GM12878 (cell line): ENCODE data around the gene TMEM94. TPM values are rescaled to one million over a fixed set of nuclear protein-coding genes. Genes with fewer than 3 reads are reported as not detected.

ENCODE experiments used
- ATAC-seq: fragments of 200-7000 bp; cut with Tn5 transposase; 3 replicates; pipeline ENCODE4 v1.9.1; 2020; ENCODE audit warnings: mild to moderate bottlenecking, moderate library complexity
- BruUV-seq: library from RNA; stranded (reverse); fragments of 400-500 nt; replicated peaks from 2 replicates; lab custom pipeline; 2021; lab: Mats Ljungman, UMichigan
- CTCF ChIA-PET: fragments of 300-600 bp; sonication (Branson Sonifier 250); formaldehyde crosslinking; extraction: SDS; loops from one replicate; lab custom pipeline; 2021; ENCODE audit warnings: inconsistent platforms; lab: Yijun Ruan, JAX
- POLR2A ChIA-PET: fragments of 350-600 bp; formaldehyde crosslinking; extraction: SDS; loops from one replicate; lab custom pipeline; 2021; ENCODE audit warnings: inconsistent platforms; lab: Charles Lee
- RAD21 ChIA-PET: fragments of 300-600 bp; sonication (Branson Sonifier 250); formaldehyde crosslinking; loops from one replicate; lab custom pipeline; 2023; ENCODE audit warnings: antibody characterized with exemption; ENCODE audit not compliant: unreplicated experiment; lab: Charles Lee
- SMC1A ChIA-PET: fragments of 300-600 bp; sonication (Branson Sonifier 250); formaldehyde crosslinking; loops from one replicate; lab custom pipeline; 2023; ENCODE audit not compliant: unreplicated experiment, uncharacterized antibody; lab: Charles Lee
- DNase-seq: peaks from one replicate; pipeline ENCODE4 v3.0.0-alpha.2; 2011; ENCODE audit warnings: low read depth, low spot score
- FAIRE-seq: peaks from 3 replicates; lab custom pipeline; 2011; peaks lifted over from hg19 to GRCh38; lab: Jason Lieb, UNC
- H2AFZ ChIP-seq: 2 replicates; pipeline ENCODE4 v1.6.0; 2011; ENCODE audit warnings: low read depth, low read length, control low read depth; ENCODE audit not compliant: control insufficient read depth
- H3K27ac ChIP-seq: 2 replicates; pipeline ENCODE4 v1.5.1; 2011; ENCODE audit warnings: control low read depth; ENCODE audit not compliant: control insufficient read depth, insufficient read depth
- H3K27me3 ChIP-seq, 2 experiments: replicated peaks in 1 of 2; 2 replicates each; pipeline versions ENCODE4 v1.6.0 to v1.6.1; 2011; ENCODE audit warnings: low read length in 1 of 2; ENCODE audit not compliant: control insufficient read depth in 2 of 2, insufficient read depth in 2 of 2
- H3K36me3 ChIP-seq, 2 experiments: 2 replicates each; pipeline ENCODE4 v1.5.1; 2011; ENCODE audit warnings: low read length in 1 of 2; ENCODE audit not compliant: control insufficient read depth in 2 of 2, insufficient read depth in 2 of 2
- H3K4me1 ChIP-seq: 2 replicates; pipeline ENCODE4 v1.6.1; 2011; ENCODE audit warnings: mild to moderate bottlenecking, low read length, moderate library complexity, mixed read lengths; ENCODE audit not compliant: control insufficient read depth, insufficient read depth
- H3K4me2 ChIP-seq: 2 replicates; pipeline ENCODE4 v1.6.0; 2011; ENCODE audit warnings: control low read depth; ENCODE audit not compliant: control insufficient read depth, insufficient read depth
- H3K4me3 ChIP-seq: fragments of 200-600 bp; sonication (generic); 2 replicates; pipeline ENCODE4 v1.5.1; 2016
- H3K79me2 ChIP-seq: 2 replicates; pipeline ENCODE4 v1.6.0; 2011; ENCODE audit warnings: low read length; ENCODE audit not compliant: control insufficient read depth, insufficient read depth
- H3K9ac ChIP-seq: 2 replicates; pipeline ENCODE4 v1.8.0; 2011; ENCODE audit warnings: low read length, control low read depth, mixed read lengths; ENCODE audit not compliant: control insufficient read depth, insufficient read depth
- H3K9me3 ChIP-seq: replicated peaks from 3 replicates; pipeline ENCODE4 v1.5.1; 2011; ENCODE audit warnings: mild to moderate bottlenecking, low read length; ENCODE audit not compliant: control insufficient read depth, insufficient read depth
- H4K20me1 ChIP-seq: 2 replicates; pipeline ENCODE4 v1.6.0; 2011; ENCODE audit not compliant: control insufficient read depth, insufficient read depth
- BMI1 ChIP-seq: fragments of 450-650 bp; IDR thresholded peaks from 2 replicates; pipeline ENCODE4 v1.6.1; 2016; ENCODE audit warnings: mild to moderate bottlenecking, moderate library complexity, borderline replicate concordance
- GATAD2B ChIP-seq: fragments of 450-650 bp; conservative IDR thresholded peaks from 2 replicates; pipeline ENCODE4 v1.6.1; 2017; ENCODE audit warnings: low read depth, mild to moderate bottlenecking, moderate library complexity
- RELA ChIP-seq: fragments of 450-650 bp; IDR thresholded peaks from 2 replicates; pipeline ENCODE4 v1.8.0; 2014; ENCODE audit warnings: borderline replicate concordance; ENCODE audit not compliant: partially characterized antibody
- TARDBP ChIP-seq: IDR thresholded peaks from 2 replicates; pipeline ENCODE4 v1.6.1; 2016; ENCODE audit warnings: borderline replicate concordance
- WGBS: methylation state at CpG from one replicate; pipeline ENCODE4 v1.1.6; 2016; ENCODE audit warnings: low lambda C conversion rate; ENCODE audit not compliant: insufficient replicate concordance, insufficient coverage; ENCODE audit errors: missing lambda C conversion rate; 5-methylcytosine and 5-hydroxymethylcytosine counted together
- in situ Hi-C: fragments of 300-500 bp; cut with MboI; formaldehyde crosslinking; loops from 9 replicates; pipeline ENCODE4 v1.14.3; 2018; ENCODE audit warnings: mixed read lengths
- intact Hi-C: fragments of 100-400 bp; cut with micrococcal nuclease; formaldehyde crosslinking; loops from one replicate; pipeline ENCODE4 v1.14.2; 2022; ENCODE audit not compliant: unreplicated experiment
- polyA plus RNA-seq, 11 experiments: library from polyadenylated mRNA; depleted of rRNA in 4 of 11; unstranded in 6 of 11; stranded (reverse) in 5 of 11; fragments of >200 nt; fragmentation: Nextera tagmentation in 4 of 11; fragmentation: Illumina TruSeq in 1 of 11; extraction: Ambion mirVana in 4 of 11; extraction: Trizol in 1 of 11; gene quantifications; 1 replicate in 1 of 11; 2 replicates in 10 of 11; pipeline versions ENCODE4 v1.2.1 to v1.2.3, GENCODE V29; 2011 to 2016; ENCODE audit warnings: inconsistent platforms in 2 of 11, missing spikeins in 2 of 11, low read depth in 1 of 11
- total RNA-seq, 4 experiments: library from RNA; depleted of rRNA in 3 of 4; stranded (reverse); fragments of >200 nt in 3 of 4; fragmentation: Illumina TruSeq in 1 of 4; extraction: Trizol in 1 of 4; gene quantifications; 2 replicates each; pipeline versions ENCODE4 v1.2.1 to v1.2.3, GENCODE V29; 2013 to 2021
- TF ChIP-seq, protein P1 (sequence below): fragments of 450-650 bp; IDR thresholded peaks from 2 replicates; pipeline ENCODE4 v1.6.1; 2018; ENCODE audit warnings: mild to moderate bottlenecking, low read depth, moderate library complexity; ENCODE audit not compliant: partially characterized antibody
- TF ChIP-seq, protein P2 (sequence below): IDR thresholded peaks from 2 replicates; pipeline ENCODE4 v1.6.1; 2012; ENCODE audit warnings: mild to moderate bottlenecking, low read depth, low read length
- TF ChIP-seq, protein P3 (sequence below): IDR thresholded peaks from 2 replicates; pipeline ENCODE4 v1.6.1; 2012; ENCODE audit warnings: improper control_type of control experiment, low read depth, low read length; ENCODE audit not compliant: insufficient replicate concordance

TMEM94 gene
- total and polyA plus RNA-seq, 10 of the 15 experiments (the other 5 are each of a cell fraction or from before 2014, with no cell fraction given), result 0.31 to 70.7 (median 24.4) TPM

DNA sequence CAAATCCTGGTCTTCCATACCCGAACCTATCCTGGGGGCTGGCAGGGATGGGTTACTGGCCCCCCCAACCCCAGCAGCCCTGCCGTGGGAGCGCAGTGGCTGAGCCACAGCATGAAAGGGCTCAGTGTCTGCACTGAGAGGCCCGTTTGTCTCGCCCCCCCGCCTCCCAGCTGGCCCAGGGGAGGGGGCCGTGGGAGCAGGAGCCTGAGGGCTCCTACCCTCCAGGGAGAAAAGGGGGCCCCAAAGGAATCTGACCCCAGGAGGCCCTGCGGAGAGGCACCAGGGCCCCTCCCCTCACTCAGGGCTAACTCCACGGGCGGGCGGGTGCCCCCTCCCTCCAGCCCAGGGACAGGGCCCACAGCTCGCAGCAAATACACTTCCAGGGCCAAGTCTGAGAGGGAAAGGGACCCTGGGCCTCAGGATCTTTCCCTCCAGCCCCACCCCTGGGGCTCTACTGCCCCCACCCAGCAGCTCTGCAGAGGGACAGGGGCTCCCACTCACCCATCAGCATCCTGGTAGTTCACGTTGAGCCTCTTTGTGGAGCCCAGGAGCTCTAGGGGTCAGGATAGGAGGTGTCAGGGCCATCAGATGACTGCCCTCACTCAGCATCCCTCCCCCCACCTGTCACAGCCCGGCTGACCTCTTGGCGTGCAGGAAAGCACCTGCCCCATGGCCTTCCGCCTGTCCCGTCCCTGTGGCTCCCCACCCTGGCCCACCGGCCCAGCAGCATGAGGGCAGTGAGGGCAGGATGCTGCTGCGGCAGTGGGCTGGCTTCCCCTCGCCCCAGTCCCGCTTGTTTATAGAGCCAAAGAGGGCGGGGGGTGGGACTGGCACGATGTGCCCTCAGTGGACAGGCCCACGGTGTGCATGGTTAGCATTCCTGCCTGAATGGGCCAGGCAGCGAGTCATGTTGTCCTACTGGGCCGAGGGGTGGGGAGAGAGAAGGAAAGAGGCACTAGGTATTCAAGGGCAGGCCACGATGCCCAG lies 51.6 kb downstream of the TMEM94 start (continued):
- TF ChIP-seq, protein P1, sequence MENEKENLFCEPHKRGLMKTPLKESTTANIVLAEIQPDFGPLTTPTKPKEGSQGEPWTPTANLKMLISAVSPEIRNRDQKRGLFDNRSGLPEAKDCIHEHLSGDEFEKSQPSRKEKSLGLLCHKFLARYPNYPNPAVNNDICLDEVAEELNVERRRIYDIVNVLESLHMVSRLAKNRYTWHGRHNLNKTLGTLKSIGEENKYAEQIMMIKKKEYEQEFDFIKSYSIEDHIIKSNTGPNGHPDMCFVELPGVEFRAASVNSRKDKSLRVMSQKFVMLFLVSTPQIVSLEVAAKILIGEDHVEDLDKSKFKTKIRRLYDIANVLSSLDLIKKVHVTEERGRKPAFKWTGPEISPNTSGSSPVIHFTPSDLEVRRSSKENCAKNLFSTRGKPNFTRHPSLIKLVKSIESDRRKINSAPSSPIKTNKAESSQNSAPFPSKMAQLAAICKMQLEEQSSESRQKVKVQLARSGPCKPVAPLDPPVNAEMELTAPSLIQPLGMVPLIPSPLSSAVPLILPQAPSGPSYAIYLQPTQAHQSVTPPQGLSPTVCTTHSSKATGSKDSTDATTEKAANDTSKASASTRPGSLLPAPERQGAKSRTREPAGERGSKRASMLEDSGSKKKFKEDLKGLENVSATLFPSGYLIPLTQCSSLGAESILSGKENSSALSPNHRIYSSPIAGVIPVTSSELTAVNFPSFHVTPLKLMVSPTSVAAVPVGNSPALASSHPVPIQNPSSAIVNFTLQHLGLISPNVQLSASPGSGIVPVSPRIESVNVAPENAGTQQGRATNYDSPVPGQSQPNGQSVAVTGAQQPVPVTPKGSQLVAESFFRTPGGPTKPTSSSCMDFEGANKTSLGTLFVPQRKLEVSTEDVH, result no peak
- no peak for TF ChIP-seq TARDBP

GRCh38 chr17:75508931-75509361 lies 52.5 kb downstream of the TMEM94 start:
- ChIA-PET POLR2A (no interaction called here), CTCF (interaction anchor here (0.7 kb wide), 1 partner anchor 54 kb away, joined by 3 read pairs; no protein-coding TSS in a partner anchor), RAD21 (no interaction called here), SMC1A (interaction anchor here (0.8 kb wide), 1 partner anchor 90 kb away, joined by 4 read pairs; no protein-coding TSS in a partner anchor)
- no peaks in the 10 kb centered on the region for H4K20me1 ChIP-seq
- H3K9me3 ChIP-seq, result no peaks in the 10 kb centered on the region
- H3K4me3 ChIP-seq, result no peak overlapping the region
- FAIRE-seq (no peak), DNase-seq (no peak), ATAC-seq (no peak)
- no peaks in the 10 kb centered on the region for H3K79me2 ChIP-seq
- no peak overlapping the region for H3K4me2 ChIP-seq
- no peaks in the 10 kb centered on the region; a peak in 1 of 4 replicates for H3K36me3 ChIP-seq
- in situ Hi-C loops (no loop called here), intact Hi-C loops (no loop called here)
- WGBS, result 51% methylated on average over 5 of the region's 5 CpGs
- TF ChIP-seq RELA (no peak), TARDBP (no peak), BMI1 (no peak), GATAD2B (no peak)
- TF ChIP-seq, protein P2, sequence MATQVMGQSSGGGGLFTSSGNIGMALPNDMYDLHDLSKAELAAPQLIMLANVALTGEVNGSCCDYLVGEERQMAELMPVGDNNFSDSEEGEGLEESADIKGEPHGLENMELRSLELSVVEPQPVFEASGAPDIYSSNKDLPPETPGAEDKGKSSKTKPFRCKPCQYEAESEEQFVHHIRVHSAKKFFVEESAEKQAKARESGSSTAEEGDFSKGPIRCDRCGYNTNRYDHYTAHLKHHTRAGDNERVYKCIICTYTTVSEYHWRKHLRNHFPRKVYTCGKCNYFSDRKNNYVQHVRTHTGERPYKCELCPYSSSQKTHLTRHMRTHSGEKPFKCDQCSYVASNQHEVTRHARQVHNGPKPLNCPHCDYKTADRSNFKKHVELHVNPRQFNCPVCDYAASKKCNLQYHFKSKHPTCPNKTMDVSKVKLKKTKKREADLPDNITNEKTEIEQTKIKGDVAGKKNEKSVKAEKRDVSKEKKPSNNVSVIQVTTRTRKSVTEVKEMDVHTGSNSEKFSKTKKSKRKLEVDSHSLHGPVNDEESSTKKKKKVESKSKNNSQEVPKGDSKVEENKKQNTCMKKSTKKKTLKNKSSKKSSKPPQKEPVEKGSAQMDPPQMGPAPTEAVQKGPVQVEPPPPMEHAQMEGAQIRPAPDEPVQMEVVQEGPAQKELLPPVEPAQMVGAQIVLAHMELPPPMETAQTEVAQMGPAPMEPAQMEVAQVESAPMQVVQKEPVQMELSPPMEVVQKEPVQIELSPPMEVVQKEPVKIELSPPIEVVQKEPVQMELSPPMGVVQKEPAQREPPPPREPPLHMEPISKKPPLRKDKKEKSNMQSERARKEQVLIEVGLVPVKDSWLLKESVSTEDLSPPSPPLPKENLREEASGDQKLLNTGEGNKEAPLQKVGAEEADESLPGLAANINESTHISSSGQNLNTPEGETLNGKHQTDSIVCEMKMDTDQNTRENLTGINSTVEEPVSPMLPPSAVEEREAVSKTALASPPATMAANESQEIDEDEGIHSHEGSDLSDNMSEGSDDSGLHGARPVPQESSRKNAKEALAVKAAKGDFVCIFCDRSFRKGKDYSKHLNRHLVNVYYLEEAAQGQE, result no peak
- TF ChIP-seq, protein P3, sequence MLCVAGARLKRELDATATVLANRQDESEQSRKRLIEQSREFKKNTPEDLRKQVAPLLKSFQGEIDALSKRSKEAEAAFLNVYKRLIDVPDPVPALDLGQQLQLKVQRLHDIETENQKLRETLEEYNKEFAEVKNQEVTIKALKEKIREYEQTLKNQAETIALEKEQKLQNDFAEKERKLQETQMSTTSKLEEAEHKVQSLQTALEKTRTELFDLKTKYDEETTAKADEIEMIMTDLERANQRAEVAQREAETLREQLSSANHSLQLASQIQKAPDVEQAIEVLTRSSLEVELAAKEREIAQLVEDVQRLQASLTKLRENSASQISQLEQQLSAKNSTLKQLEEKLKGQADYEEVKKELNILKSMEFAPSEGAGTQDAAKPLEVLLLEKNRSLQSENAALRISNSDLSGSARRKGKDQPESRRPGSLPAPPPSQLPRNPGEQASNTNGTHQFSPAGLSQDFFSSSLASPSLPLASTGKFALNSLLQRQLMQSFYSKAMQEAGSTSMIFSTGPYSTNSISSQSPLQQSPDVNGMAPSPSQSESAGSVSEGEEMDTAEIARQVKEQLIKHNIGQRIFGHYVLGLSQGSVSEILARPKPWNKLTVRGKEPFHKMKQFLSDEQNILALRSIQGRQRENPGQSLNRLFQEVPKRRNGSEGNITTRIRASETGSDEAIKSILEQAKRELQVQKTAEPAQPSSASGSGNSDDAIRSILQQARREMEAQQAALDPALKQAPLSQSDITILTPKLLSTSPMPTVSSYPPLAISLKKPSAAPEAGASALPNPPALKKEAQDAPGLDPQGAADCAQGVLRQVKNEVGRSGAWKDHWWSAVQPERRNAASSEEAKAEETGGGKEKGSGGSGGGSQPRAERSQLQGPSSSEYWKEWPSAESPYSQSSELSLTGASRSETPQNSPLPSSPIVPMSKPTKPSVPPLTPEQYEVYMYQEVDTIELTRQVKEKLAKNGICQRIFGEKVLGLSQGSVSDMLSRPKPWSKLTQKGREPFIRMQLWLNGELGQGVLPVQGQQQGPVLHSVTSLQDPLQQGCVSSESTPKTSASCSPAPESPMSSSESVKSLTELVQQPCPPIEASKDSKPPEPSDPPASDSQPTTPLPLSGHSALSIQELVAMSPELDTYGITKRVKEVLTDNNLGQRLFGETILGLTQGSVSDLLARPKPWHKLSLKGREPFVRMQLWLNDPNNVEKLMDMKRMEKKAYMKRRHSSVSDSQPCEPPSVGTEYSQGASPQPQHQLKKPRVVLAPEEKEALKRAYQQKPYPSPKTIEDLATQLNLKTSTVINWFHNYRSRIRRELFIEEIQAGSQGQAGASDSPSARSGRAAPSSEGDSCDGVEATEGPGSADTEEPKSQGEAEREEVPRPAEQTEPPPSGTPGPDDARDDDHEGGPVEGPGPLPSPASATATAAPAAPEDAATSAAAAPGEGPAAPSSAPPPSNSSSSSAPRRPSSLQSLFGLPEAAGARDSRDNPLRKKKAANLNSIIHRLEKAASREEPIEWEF, result no peak
- no peaks in the 10 kb centered on the region for H3K27me3 ChIP-seq
- no peak overlapping the region for H3K27ac ChIP-seq
- H3K9ac ChIP-seq, result no peak overlapping the region
- BruUV-seq, result no TSS peak
- no peaks in the 10 kb centered on the region for H3K4me1 ChIP-seq
- H2AFZ ChIP-seq, result no peak overlapping the region
